HG03064 (cell line): ENCODE measurements around the gene MSTN.

Source experiments
- ATAC-seq: cut with Tn5 transposase; IDR thresholded peaks from one replicate; pipeline ENCODE4 v1.9.1; 2021; ENCODE audit warnings: low read depth; ENCODE audit not compliant: unreplicated experiment

The MSTN gene

GRCh38 chr2:190062601-190063000 lies at the start of gene MSTN:
Gene MSTN, minus strand, starts transcription at chr2:190062729. Its CDS starts 133 bp downstream, at chr2:190062596.
- ATAC-seq: no peak

GRCh38 chr2:190111166-190111565 lies 48.6 kb upstream of the MSTN start:
- ATAC-seq: no peak

- no peak for ATAC-seq
These were observed 48.2 kb upstream of the MSTN start for GRCh38 chr2:190110699-190111098.

GRCh38 chr2:190110131-190110530 lies 47.6 kb upstream of the MSTN start:
- ATAC-seq: no peak

- ATAC-seq: no peak
These were observed 44.9 kb upstream of the MSTN start for GRCh38 chr2:190107409-190107808.

- no peak for ATAC-seq
These were observed 44.3 kb upstream of the MSTN start for GRCh38 chr2:190106783-190107182.

GRCh38 chr2:190105554-190105953 lies 43.0 kb upstream of the MSTN start:
- no peak for ATAC-seq

- ATAC-seq: no peak
These were observed 40.6 kb upstream of the MSTN start for GRCh38 chr2:190103144-190103543.

- no peak for ATAC-seq
These were observed 37.6 kb upstream of the MSTN start for GRCh38 chr2:190099890-190100697.

GRCh38 chr2:190098851-190099250 lies 36.3 kb upstream of the MSTN start:
- ATAC-seq: no peak

GRCh38 chr2:190097115-190097514 lies 34.6 kb upstream of the MSTN start:
- no peak for ATAC-seq

GRCh38 chr2:190094316-190094871 lies 31.9 kb upstream of the MSTN start:
- no peak for ATAC-seq

- ATAC-seq: no peak
These were observed 31.3 kb upstream of the MSTN start for GRCh38 chr2:190093793-190094192.

- ATAC-seq: no peak
These were observed 27.6 kb upstream of the MSTN start for GRCh38 chr2:190090148-190090547.

GRCh38 chr2:190088917-190089316 lies 26.4 kb upstream of the MSTN start:
- no peak for ATAC-seq

- ATAC-seq: no peak
These were observed 22.2 kb upstream of the MSTN start for GRCh38 chr2:190084704-190085103.

- ATAC-seq: no peak
These were observed 19.6 kb upstream of the MSTN start for GRCh38 chr2:190082118-190082517.

GRCh38 chr2:190080527-190081049 lies 18.1 kb upstream of the MSTN start:
- no peak for ATAC-seq

GRCh38 chr2:190079160-190079559 lies 16.6 kb upstream of the MSTN start:
- no peak for ATAC-seq

- no peak for ATAC-seq
These were observed 13.1 kb upstream of the MSTN start for GRCh38 chr2:190075623-190076022.

GRCh38 chr2:190069936-190070696 lies 7.6 kb upstream of the MSTN start:
- no peak for ATAC-seq
